ENCODE results near the gene STOX1. TPM values are rescaled to one million over a fixed set of nuclear protein-coding genes. Genes with fewer than 3 reads are reported as not detected.
"Not testable (repeated sequence)": the region's sequence is repeated elsewhere in the genome, so short reads cannot be mapped to it uniquely, and the experiment has no call there.

STOX1 gene
- total RNA-seq, 1 experiment from 2014 or later = 0.16 TPM

- peak within 1 kb of the TSS; percentile 99 for H3K27ac Mint-ChIP-seq (ENCODE audit: low read depth, unreplicated experiment)
- H3K36me3 Mint-ChIP-seq (ENCODE audit: insufficient read depth, unreplicated experiment) = peaks cover 14% of the 10 kb centered on the region
- peaks cover 17% of the 10 kb centered on the region for H3K4me1 Mint-ChIP-seq (ENCODE audit: insufficient read depth, unreplicated experiment)
- H3K4me3 Mint-ChIP-seq (ENCODE audit: unreplicated experiment) = peak within 1 kb of the TSS; percentile 96
- no peaks in the 10 kb centered on the region for H3K27me3 Mint-ChIP-seq (ENCODE audit: insufficient read depth, unreplicated experiment)
- POLR2A ChIA-PET = interaction anchor here (0.6 to 2.8 kb wide), 21 partner anchors 9 to 571 kb away, joined by 3 to 27 read pairs (median 6); partner anchors contain the start of genes CCAR1, DDX21 and PBLD
- BruUV-seq (replicated peaks) = TSS peak; percentile 68
- peak; percentile 100 for DNase-seq (ENCODE audit: unreplicated experiment)
- CTCF ChIA-PET = no interaction called here
- intact Hi-C loops (cut with micrococcal nuclease) = no loop called here
- H3K9me3 Mint-ChIP-seq (ENCODE audit: unreplicated experiment) = no peaks in the 10 kb centered on the region
- no peak for TF ChIP-seq CTCF (IDR thresholded peaks at IDR 0.05; ENCODE audit: unreplicated experiment)
Measured at GRCh38 chr10:68901105-68901927, 74.0 kb downstream of the STOX1 start, which contains the start of gene DDX50. Gene DDX50 (plus strand): TSS chr10:68901315. CDS start chr10:68901385, 70 bp downstream.

DNA sequence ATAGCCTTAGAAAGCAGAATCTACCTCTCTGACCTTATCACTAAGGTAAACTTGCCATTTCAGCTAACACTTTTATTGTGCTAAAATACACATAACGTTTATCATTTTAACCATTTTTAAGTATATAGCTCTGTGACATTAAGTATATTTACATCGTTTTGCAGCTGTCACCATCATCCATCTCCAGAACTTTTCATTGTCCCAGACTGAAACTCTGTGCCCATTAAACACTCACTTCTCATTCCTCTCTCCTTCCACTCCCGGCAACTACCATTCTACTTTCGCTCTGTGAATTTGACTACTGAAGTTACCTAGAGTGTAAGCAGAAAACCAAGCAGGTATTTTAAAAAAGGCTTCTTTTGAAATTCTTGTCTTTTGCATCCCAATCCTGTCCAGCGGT lies 75.1 kb downstream of the STOX1 start:
- intact Hi-C loops (cut with micrococcal nuclease) = no loop called here
- no TSS peak for BruUV-seq (replicated peaks)
- DNase-seq (ENCODE audit: unreplicated experiment) = no peak
- H3K27me3 Mint-ChIP-seq (ENCODE audit: insufficient read depth, unreplicated experiment) = no peaks in the 10 kb centered on the region
- ChIA-PET CTCF (no interaction called here), POLR2A (interaction anchor here (1.6 to 2.8 kb wide), 3 partner anchors 11 to 54 kb away, joined by 6 to 27 read pairs (median 6); partner anchors contain the start of gene DDX21)
- no peak for TF ChIP-seq CTCF (IDR thresholded peaks at IDR 0.05; ENCODE audit: unreplicated experiment)
- H3K27ac Mint-ChIP-seq (ENCODE audit: low read depth, unreplicated experiment) = peak overlapping the region; percentile 99
- peak overlapping the region; percentile 96 for H3K4me3 Mint-ChIP-seq (ENCODE audit: unreplicated experiment)
- H3K4me1 Mint-ChIP-seq (ENCODE audit: insufficient read depth, unreplicated experiment) = peaks cover 20% of the 10 kb centered on the region
- H3K9me3 Mint-ChIP-seq (ENCODE audit: unreplicated experiment) = no peaks in the 10 kb centered on the region
- peaks cover 25% of the 10 kb centered on the region for H3K36me3 Mint-ChIP-seq (ENCODE audit: insufficient read depth, unreplicated experiment)

DNA sequence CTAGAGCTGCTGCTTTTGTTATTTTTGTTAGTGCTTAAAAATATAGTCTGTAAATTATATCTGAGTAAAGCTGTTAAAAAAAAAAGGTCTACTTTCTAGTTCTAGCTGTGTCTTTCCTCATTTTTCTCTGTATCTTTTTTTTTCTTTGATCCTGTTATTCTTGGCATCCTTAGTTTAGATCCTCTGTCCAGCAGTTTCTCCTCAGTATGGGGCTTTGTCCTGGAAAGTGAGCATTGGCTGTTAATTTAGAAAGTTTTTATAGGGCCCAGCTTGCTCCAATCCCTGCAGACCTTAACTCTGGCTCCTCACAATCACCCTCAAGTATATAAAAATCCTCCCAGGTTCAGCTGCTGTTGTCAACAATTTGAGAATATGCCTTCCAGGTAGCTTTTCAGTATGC lies 97.3 kb downstream of the STOX1 start:
- ChIA-PET POLR2A (interaction anchor here (0.7 to 1.9 kb wide), 2 partner anchors 23 to 25 kb away, joined by 3 to 6 read pairs; partner anchors contain the start of gene DDX50), CTCF (interaction anchor here (0.8 kb wide), 1 partner anchor 13 kb away, joined by 7 read pairs; no protein-coding TSS in a partner anchor)
- no peaks in the 10 kb centered on the region for H3K4me1 Mint-ChIP-seq (ENCODE audit: insufficient read depth, unreplicated experiment)
- no peaks in the 10 kb centered on the region for H3K27me3 Mint-ChIP-seq (ENCODE audit: insufficient read depth, unreplicated experiment)
- no TSS peak for BruUV-seq (replicated peaks)
- no peak overlapping the region for H3K4me3 Mint-ChIP-seq (ENCODE audit: unreplicated experiment)
- no peak for TF ChIP-seq CTCF (IDR thresholded peaks at IDR 0.05; ENCODE audit: unreplicated experiment)
- H3K9me3 Mint-ChIP-seq (ENCODE audit: unreplicated experiment) = no peaks in the 10 kb centered on the region
- H3K27ac Mint-ChIP-seq (ENCODE audit: low read depth, unreplicated experiment) = peak overlapping the region; percentile 19
- DNase-seq (ENCODE audit: unreplicated experiment) = no peak
- intact Hi-C loops (cut with micrococcal nuclease) = no loop called here
- peaks cover 74% of the 10 kb centered on the region for H3K36me3 Mint-ChIP-seq (ENCODE audit: insufficient read depth, unreplicated experiment)

DNA sequence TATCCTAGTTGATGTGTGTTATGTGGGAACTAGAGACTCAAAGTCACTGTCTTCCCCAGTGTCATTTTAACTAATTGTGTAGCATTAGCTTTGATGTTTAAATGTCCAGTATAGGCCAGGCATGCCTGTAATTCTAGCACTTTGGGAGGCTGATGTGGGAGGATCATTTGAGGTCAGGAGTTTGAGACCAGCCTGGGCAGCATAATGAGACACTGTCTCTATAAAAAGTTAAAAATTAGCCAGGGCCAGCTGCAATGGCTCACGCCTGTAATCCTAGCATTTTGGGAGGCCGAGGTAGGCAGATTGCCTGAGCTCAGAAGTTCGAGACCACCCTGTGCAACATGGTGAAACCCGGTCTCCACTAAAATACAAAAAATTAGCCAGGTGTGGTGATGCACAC lies 98.2 kb downstream of the STOX1 start:
- H3K27ac Mint-ChIP-seq (ENCODE audit: low read depth, unreplicated experiment) = no peak overlapping the region
- DNase-seq (ENCODE audit: unreplicated experiment) = no peak
- no peak overlapping the region for H3K4me3 Mint-ChIP-seq (ENCODE audit: unreplicated experiment)
- no TSS peak for BruUV-seq (replicated peaks)
- TF ChIP-seq CTCF (IDR thresholded peaks at IDR 0.05; ENCODE audit: unreplicated experiment) = no peak
- no peaks in the 10 kb centered on the region for H3K27me3 Mint-ChIP-seq (ENCODE audit: insufficient read depth, unreplicated experiment)
- intact Hi-C loops (cut with micrococcal nuclease) = no loop called here
- H3K36me3 Mint-ChIP-seq (ENCODE audit: insufficient read depth, unreplicated experiment) = peaks cover 75% of the 10 kb centered on the region
- ChIA-PET POLR2A (interaction anchor here (1.9 kb wide), 1 partner anchor 24 kb away, joined by 6 read pairs; the partner anchor contains the start of gene DDX50), CTCF (no interaction called here)
- H3K4me1 Mint-ChIP-seq (ENCODE audit: insufficient read depth, unreplicated experiment) = no peaks in the 10 kb centered on the region
- H3K9me3 Mint-ChIP-seq (ENCODE audit: unreplicated experiment) = no peaks in the 10 kb centered on the region

GRCh38 chr10:68929157-68929556 lies 101.8 kb downstream of the STOX1 start:
- H3K9me3 Mint-ChIP-seq (ENCODE audit: unreplicated experiment); DNase-seq (ENCODE audit: unreplicated experiment); BruUV-seq (replicated peaks); CTCF ChIA-PET; H3K27me3 Mint-ChIP-seq (ENCODE audit: insufficient read depth, unreplicated experiment); H3K4me1 Mint-ChIP-seq (ENCODE audit: insufficient read depth, unreplicated experiment); H3K27ac Mint-ChIP-seq (ENCODE audit: low read depth, unreplicated experiment); H3K4me3 Mint-ChIP-seq (ENCODE audit: unreplicated experiment); intact Hi-C loops (cut with micrococcal nuclease); POLR2A ChIA-PET: not testable (repeated sequence)
- peaks cover 62% of the 10 kb centered on the region for H3K36me3 Mint-ChIP-seq (ENCODE audit: insufficient read depth, unreplicated experiment)

DNA sequence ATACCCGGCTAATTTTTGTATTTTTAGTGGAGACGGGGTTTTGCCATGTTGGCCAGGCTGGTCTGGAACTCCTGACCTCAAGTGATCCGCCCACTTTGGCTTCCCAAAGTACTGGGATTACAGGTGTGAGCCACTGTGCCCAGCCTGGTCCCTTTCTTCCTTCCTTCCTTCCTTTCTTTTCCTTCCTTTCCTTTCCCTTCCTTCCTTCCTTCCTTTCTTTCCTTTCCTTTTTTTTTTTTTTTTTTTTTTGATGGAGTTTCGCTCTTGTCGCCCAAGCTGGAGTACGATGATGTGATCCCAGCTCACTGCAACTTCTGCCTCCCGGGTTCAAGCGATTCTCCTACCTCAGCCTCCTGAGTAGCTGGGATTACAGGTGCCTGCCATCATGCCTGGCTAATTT lies 102.6 kb downstream of the STOX1 start:
- H3K27me3 Mint-ChIP-seq (ENCODE audit: insufficient read depth, unreplicated experiment); H3K4me3 Mint-ChIP-seq (ENCODE audit: unreplicated experiment); BruUV-seq (replicated peaks); H3K4me1 Mint-ChIP-seq (ENCODE audit: insufficient read depth, unreplicated experiment); intact Hi-C loops (cut with micrococcal nuclease); H3K27ac Mint-ChIP-seq (ENCODE audit: low read depth, unreplicated experiment); H3K9me3 Mint-ChIP-seq (ENCODE audit: unreplicated experiment); CTCF ChIA-PET; DNase-seq (ENCODE audit: unreplicated experiment); POLR2A ChIA-PET: not testable (repeated sequence)
- H3K36me3 Mint-ChIP-seq (ENCODE audit: insufficient read depth, unreplicated experiment) = peaks cover 61% of the 10 kb centered on the region

Data from MCF 10A (cell line).